GM19324 (cell line): ENCODE data around the gene STIMATE.

Source experiments
- ATAC-seq: cut with Tn5 transposase; IDR thresholded peaks from one replicate; pipeline ENCODE4 v1.9.1; 2021; ENCODE audit warnings: mild to moderate bottlenecking, moderate library complexity; ENCODE audit not compliant: unreplicated experiment, low FRiP score

STIMATE gene

DNA sequence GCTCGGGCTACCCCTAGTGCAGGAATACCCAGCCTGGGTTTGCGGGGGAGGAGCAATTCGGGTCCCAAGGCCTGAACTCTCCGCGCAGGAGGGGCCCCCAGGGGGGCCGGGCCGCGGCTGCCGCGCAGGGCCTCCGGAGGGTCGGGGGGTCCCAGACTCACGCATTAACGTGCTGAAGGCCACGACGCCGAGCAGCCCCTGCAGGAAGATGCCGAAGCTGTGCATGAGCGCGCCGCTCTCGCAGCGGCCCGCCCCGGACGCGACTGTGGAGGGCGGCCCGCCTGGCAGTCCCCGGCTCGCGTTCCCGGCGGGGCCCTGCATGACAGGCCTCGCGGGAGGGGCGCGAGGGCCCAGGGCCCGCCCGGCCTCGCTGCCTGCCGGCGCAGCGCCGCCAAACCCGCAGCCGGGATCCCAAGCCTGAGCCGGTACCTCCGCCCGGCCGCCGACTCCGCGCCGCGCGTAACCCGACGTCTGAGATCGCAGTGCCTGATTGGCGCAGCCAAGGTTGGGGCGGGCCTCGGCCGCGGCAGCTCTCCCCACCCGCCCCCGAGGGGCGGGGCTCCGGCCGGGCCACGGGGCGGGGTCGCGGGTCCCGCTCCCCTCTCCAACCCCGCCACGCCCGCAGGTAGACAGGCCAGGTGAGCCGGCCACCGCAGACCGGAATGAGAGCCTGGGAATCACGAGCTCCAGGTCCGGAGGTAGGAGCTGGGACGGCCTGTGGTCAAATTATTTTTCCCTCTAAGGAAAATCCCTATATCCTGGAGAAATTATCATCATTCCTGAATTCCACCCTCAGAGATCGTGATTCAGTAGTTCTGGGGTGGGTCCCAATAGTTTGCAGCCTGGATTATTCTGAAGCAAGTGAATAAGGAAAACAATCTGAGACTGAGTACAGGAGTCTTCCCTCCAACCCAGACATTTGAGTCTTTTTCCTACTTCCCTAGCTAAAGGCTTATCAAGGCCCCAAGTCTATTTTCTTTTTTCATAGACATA is at the start of gene STIMATE:
STIMATE (minus strand) TSS at position 419 of the 993 bp plus-strand sequence; CDS start at position 321, 98 bp downstream.
- peak; percentile 87 for ATAC-seq

DNA sequence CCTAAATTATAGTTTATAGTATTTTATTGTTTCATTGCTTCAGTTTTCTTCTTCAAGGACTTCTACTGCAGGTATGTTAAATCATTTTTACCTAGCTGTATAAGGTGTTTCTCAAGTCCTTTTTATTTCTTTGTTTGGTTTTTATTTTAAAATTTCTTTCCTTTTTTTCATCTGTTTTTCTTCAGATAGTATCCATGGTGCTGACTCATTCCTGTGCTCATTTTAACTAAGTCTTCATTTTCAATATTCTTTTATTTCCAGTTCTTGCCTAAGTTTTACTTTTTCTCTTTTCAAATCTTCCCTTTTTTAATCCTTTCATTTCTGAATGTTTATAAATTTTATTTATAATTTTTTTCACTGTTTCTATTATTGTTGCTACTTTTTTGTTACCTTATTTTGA is 42.3 kb upstream of the STIMATE start:
- no peak for ATAC-seq

DNA sequence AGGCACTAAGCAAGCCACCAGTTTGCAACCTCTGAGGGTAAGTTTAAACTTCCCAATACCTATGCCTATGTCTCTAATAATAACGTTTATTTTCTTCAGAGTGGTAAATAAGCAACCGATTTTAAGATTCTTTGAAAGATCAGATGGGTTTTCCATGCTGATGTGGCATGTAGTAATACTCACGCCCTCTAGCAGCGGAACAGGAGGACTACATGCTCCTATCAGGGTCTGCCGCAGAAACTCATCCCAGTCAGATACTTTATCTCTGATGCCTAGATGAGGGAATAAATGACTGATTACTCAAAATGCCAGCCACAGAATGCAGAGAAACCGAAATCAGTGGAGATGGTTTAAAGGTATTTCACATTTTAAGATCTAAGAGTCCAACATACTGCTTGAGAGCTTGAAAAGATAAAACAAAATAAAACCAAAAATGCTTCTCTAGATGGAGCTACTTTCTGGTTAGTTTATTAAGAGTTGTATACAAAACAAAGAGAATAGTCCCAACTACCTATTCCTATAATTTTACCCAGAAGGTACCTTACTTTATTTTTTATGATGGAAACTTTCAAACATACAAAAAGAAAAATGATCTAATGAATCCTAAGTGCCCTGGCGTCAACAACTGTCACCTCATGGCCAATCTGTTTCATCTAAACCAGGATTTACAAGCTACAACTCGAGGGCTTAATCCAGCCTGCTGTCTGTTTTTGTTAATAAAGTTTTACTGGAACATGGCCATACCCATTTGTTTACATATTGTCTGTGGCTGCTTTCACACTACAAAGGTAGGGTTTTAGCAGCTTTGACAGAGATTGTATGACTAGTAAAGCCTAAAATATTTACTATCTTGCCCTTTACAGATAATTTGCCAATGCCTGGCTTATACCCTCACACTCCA is 37.5 kb upstream of the STIMATE start:
- no peak for ATAC-seq

DNA sequence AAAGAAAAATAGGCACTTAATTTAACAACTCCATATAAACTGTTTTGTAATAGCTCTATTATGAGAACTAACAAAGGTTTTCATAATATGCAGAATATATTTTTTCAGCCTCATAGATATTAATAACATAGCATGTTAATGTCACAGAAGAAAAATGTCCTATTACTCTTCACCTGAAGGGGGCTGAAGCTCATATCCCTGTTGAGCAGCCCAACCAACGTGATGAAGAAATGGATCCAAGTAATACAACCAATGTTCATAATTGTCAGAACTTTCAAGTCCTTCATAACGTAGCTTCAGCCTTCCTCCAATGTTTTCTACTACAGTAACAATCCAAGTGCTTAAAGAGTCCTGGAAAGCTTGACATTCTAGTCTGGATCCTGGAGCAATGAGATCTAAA is 34.5 kb upstream of the STIMATE start:
- ATAC-seq: no peak

DNA sequence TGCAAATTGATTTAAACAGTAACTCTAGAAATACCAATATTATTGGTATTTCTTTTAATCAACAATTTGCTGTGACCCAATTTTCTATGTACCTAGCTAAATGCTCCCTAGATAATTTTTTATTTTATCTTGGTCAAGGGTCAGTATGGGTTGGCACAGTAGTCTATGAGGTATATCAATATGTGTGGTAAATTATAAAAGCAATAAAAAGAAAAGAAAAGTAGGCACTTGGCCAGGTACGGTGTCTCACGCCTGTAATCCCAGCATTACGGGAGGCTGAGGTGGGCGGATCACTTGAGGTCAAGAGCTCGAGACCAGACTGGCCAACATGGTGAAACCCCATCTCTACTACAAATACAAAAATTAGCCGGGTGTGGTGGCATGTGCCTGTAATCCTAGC is 34.0 kb upstream of the STIMATE start:
- ATAC-seq: no peak

DNA sequence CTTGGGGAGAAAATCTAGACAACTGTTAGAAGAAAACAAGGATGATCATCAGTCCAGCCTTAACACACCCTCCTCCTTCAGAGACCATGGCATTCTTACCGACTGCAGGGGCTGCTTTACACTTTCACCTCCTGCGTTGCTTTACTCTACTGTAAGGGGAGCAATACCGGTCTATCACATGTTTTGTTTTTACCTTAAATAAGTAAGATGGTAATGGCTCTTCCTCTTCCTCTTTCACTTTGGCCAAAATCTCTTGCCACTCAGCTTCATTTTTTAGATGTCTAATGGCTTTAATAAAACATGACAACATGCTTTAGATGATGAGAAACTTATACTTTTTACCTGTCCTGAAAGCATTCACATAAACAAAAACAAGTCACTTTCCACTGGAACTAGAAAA is 33.4 kb upstream of the STIMATE start:
- no peak for ATAC-seq

DNA sequence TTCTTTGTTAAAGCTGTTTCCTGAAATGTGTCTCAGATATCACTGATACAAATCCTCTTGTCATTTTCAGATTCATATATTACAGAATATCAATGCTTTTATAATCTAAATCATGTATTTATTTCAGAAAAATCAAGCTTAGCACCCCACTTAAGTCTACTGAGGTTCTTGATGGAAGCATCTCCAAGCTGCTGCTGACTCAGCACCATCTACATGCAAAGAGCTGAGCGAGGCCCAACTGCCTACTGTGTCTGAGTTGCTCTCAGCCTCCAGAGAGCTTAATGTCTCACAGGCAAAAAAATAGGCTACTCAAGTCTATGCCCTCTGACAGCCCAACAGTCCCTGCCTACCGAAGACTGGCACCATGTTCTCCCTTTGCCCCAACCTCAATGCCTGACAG is 29.2 kb upstream of the STIMATE start:
- no peak for ATAC-seq

DNA sequence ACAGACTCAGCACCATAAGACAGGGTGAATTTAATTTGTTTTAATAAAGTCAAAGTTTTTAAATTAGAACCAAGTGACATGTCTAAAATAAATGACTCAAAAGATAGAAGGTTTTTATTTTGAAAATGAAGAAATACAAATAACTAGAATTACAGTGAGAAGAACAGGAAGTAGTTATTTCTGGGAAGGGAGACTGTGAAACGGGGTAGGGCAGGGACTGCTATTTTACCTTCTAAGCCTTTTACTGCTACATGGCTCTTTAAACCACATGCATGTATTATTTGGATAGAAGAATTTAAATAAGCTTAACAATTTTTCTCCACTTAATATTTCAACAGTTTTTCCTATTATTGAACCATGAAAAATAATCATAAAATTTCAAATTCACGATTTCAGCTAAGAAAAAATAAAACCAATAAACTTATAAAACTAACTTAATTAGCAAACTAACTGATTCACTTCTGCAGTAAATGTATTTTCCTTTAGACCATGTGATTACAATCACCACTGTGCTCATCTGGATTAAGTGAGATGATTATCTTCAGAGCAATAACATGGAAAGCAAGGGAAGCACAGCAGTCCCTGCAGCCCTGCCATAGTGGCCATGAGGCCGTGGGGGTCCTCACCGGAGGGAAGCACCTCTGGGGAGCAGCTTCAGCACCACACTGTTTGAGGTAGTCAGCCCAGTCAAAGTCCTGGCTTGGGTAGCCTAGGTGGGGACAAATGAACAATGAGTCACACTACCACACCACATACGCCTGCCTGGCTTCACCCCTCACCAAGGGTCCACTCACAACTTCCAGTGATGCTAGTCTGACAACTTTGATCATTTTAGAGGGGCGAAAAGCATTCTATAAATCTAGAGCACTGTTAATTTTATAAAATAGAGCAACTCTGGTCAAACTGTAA is 28.3 kb upstream of the STIMATE start:
- no peak for ATAC-seq

DNA sequence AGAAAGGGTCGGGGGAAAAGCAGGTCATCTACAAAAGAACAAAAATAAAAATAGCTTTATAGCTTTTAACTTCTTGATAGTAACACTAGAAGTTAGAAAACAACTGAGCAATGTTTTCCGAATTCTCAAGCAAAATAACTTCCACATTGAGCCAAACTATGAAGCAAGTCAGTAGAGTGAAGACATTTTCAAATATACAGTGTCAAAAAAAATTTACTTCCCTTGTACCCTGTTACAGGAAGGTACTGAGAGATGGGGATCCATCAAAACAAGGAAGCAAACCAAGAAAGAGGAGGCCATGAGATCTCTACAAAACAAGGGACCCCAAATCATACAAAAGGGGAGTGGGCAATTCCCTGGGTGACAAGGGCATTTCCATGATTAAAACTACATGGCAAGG is 26.6 kb upstream of the STIMATE start:
- ATAC-seq: no peak

DNA sequence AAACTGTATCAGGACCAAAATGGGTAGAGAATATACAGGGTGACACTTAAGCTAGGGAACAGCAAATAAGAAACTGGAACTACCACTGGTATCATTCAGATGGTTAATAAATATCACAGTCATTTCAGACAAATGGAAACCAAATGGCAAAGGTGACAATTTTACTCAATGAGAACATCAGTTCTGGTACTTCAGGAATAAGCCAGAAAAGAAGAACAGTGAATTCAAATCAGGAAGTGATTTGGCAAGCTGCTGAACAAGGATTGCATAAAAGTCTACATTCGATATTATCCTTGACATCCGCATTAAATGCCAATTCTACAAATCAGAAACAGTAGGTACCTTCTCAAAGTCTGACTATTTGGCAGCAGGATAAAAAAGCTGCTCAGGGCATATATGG is 23.5 kb upstream of the STIMATE start:
- ATAC-seq: no peak

DNA sequence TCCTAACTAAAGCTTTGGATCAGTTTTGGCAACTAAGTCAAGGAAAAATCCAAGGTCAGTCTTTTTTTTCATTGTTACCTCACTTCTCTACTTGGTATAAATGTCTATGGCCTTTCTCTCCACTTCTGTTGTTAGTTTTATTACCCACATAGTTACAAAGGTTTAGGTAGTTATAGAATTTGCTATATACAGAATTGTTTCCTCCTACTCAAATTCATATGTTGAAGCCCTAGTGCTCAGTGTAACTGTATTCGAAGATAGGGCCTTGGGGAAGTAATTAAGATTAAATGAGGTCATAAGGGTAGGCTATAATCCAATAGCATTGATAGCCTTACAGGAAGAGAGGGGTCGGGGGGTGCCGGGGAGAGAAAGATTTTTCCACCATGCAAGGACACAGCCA is 19.7 kb upstream of the STIMATE start:
- no peak for ATAC-seq

DNA sequence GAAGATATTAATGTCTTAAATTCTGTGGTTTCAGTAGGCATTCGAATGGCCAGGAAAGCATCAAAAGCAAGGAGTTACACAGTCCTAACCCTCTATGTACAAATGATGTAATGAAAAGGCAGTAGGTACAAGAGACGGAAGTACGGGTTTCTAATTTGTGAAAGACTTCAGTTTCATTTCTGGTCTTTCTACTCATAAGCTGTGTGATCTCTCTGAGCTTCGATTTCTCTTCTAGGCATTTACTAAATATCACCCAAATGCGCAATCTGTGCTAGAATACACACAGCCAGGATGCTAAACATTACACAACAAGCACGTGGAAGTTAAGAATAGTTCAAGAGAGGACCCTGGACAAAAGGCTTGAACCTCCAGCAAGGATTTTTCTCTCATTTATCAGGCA is 17.9 kb upstream of the STIMATE start:
- ATAC-seq: no peak

DNA sequence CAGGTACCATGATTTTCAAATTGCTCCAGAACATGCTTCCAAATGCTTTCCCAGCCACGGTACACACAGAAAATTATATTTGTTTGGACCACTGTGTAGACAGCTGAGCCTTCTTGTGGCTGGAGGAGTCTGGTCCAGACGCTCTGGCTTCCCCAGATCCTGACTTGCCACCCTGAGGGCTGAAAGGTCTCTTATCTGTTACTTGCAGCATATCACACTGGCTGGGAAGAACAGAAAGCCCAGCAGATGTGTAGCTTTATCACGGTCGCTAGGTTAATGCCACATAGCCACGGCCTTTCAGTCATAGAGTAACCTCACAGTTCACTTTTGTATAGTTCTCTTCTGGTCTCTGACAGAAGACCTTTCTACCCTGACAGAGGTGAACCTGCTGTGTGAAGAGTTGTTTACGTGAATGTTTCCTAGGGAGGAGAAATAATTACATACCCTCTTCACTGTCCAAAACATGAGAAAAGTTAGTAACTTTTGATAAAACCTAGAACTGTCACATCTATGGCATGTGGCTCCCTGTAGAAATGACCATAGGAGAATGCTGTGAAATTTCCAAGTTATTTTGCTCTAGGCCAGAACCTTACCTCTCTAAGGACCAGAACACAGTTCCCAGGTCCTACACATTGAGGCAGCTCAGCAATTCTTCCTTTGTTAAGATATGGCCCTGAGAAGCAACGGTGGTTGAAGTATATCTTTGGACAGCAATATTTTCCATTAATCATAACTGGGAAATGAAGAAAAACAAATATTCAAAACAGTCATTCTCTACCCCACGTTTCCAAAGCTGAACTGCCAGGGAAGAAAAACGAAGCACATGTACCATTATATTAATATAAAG is 15.8 kb upstream of the STIMATE start:
- no peak for ATAC-seq

DNA sequence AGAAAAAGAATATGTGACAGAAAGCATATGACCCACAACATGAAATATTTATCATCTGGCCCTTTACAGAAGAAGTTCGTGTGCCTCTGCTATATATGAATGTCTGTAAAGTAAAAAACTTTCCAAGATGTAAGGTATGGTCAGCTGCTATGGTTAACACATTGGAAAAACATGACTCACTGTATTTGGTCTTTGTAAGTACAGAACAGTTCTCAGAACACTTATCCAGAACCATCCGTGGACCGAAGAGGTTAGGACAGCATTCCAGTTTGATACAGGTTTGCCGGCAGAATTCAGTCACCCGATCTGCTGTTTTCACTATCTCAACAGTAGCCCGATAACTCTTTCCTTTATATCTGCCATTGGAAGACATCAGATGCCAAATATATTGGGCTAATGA is 13.5 kb upstream of the STIMATE start:
- ATAC-seq: no peak

DNA sequence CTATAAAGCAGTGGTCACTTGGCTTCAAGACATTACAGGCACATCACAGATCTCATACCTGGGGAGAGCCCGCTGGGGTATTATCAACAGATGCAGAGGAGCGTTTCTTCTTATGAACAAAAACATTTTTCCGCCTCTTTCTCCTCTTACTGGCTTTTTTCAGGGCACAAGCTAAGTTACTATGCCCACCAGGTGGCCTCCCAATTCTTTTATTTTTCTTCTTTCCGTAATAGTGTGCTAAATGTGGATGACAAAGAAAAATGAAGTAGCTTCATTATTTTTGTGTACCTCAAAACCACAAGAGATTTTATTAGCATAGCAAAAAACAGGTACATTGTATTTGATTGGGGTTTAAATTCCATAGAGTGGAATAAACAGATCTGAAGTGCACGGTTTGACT is 10.1 kb upstream of the STIMATE start:
- no peak for ATAC-seq

DNA sequence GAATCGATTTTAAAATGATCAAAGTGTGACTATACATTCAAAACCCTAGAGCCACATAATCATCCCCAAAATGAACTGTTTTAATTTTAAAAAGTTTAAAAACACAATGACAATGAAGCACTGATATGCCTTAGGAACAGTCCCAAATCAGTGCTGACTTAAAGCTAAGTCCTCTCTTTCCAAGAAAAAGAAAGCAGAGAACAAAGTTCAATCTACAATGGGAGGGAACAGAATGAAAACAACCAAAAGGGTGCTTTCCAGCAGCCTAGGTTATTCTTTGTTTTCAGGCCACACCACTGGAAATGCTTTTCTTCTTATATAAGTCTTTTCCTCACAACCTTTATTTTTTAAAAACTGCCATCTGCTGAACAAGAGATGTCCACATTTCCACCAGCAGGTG is 7.2 kb upstream of the STIMATE start:
- ATAC-seq: no peak

DNA sequence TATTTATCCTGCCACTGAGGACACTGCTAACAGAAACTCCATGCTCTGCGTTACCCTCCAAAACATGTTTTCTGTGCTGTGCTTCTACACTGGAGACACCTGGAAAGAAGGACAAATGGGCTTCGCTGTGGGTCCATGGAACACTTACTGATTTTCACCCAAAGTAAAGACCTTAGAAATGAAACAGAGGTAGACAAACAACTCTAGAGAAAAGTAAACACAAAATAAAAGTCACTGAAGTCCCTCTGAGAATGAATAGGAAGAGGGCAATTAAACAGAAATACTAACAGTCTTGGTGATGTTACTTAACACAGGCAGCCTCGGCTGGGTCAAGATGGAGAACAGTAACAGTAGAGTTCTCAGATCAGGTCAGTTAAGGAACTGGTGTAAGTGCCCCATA is 6.7 kb upstream of the STIMATE start:
- no peak for ATAC-seq

DNA sequence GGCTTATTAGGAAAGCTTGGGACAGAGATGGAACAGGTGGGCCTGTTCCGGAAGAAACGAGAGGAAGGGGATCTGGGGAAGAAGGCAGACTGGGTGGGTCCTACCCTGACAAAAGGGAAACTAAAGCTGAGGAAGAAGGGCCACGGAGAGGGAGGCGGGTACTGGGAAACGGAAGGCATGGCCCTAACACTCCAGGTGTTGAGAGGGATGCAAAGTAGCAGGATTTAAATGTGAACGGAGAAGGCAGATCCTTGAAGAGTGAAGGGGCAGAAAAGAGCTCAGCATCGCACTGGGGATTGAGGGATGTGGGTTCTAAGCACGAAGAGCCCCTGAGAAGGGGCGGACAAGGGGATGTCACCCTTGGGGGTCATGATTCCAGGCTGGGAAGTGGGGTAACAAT is 735 bp downstream of the STIMATE start:
- ATAC-seq: no peak

DNA sequence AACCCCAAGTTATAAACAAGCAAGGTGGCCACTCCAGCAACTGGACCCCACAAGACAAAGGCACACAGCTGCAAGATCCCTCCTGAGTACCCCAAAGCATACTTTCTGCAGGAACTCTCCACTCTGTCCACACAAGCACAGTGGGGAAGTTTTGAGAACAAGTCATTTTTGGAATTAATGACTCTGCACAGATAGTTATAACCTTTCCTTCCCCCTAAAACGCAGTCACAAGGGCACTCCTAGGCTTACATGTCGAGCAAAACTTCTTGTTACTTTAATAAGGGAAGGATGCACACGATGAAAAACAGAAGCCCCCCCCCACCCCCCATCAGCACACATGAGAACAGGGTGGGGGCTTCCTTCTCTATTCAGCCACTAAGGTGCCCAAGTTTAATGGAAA is 1.2 kb downstream of the STIMATE start:
- no peak for ATAC-seq
